Measurements from ENCODE around the gene LY9.

The LY9 gene

GRCh38 chr1:160801836-160802580, 6.0 kb downstream of the LY9 start:
- DNase-seq (ENCODE audit: low spot score), result no peak

- no peak for DNase-seq (ENCODE audit: low spot score)
Observed at GRCh38 chr1:160806109-160806665, 10.2 kb downstream of the LY9 start.

- DNase-seq (ENCODE audit: low spot score), result no peak
Observed at GRCh38 chr1:160806784-160807183, 10.8 kb downstream of the LY9 start.

- no peak for DNase-seq (ENCODE audit: low spot score)
Observed at GRCh38 chr1:160807247-160807646, 11.3 kb downstream of the LY9 start.

GRCh38 chr1:160807738-160808137, 11.8 kb downstream of the LY9 start:
- DNase-seq (ENCODE audit: low spot score), result no peak

GRCh38 chr1:160808289-160808688, 12.3 kb downstream of the LY9 start:
- no peak for DNase-seq (ENCODE audit: low spot score)

- DNase-seq (ENCODE audit: low spot score), result no peak
Observed at GRCh38 chr1:160810486-160810885, 14.5 kb downstream of the LY9 start.

- no peak for DNase-seq (ENCODE audit: low spot score)
Observed at GRCh38 chr1:160811147-160811546, 15.2 kb downstream of the LY9 start.

- DNase-seq (ENCODE audit: low spot score), result no peak
Observed at GRCh38 chr1:160813215-160813614, 17.2 kb downstream of the LY9 start.

GRCh38 chr1:160814316-160814715, 18.3 kb downstream of the LY9 start:
- DNase-seq (ENCODE audit: low spot score), result no peak

GRCh38 chr1:160814856-160815255, 18.9 kb downstream of the LY9 start:
- no peak for DNase-seq (ENCODE audit: low spot score)

- DNase-seq (ENCODE audit: low spot score), result no peak
Observed at GRCh38 chr1:160818207-160818937, 22.4 kb downstream of the LY9 start.

- DNase-seq (ENCODE audit: low spot score), result no peak
Observed at GRCh38 chr1:160819186-160819585, 23.2 kb downstream of the LY9 start.

- DNase-seq (ENCODE audit: low spot score), result no peak
Observed at GRCh38 chr1:160821627-160822026, 25.7 kb downstream of the LY9 start.

GRCh38 chr1:160823296-160823695, 27.3 kb downstream of the LY9 start:
- DNase-seq (ENCODE audit: low spot score), result no peak

GRCh38 chr1:160826546-160826945, 30.6 kb downstream of the LY9 start:
- DNase-seq (ENCODE audit: low spot score), result no peak

- DNase-seq (ENCODE audit: low spot score), result no peak
Observed at GRCh38 chr1:160827418-160827817, 31.4 kb downstream of the LY9 start.

GRCh38 chr1:160829766-160830165, 33.8 kb downstream of the LY9 start:
- DNase-seq (ENCODE audit: low spot score), result no peak

GRCh38 chr1:160830321-160831153, 34.6 kb downstream of the LY9 start:
- peak; percentile 30 for DNase-seq (ENCODE audit: low spot score)

GRCh38 chr1:160834945-160835565, 39.1 kb downstream of the LY9 start:
- DNase-seq (ENCODE audit: low spot score), result peak; percentile 46

GRCh38 chr1:160835751-160836150, 39.8 kb downstream of the LY9 start:
- DNase-seq (ENCODE audit: low spot score), result no peak

- no peak for DNase-seq (ENCODE audit: low spot score)
Observed at GRCh38 chr1:160836561-160836960, 40.6 kb downstream of the LY9 start.
